Nephron (organoid): ENCODE measurements around the gene COL4A1.
"Not testable (repeated sequence)": the region's sequence is repeated elsewhere in the genome, so short reads cannot be mapped to it uniquely, and the experiment has no call there.

Experiments used
- H3K27ac Mint-ChIP-seq, 3 experiments: 2 replicates each; pipeline ENCODE4 v1.8.0; 2020; ENCODE audit warnings: mixed read lengths in 3 of 3, mild to moderate bottlenecking in 2 of 3, moderate library complexity in 1 of 3
- H3K27me3 Mint-ChIP-seq: 2 replicates; pipeline ENCODE4 v1.8.0; 2021; ENCODE audit warnings: low read depth, mild to moderate bottlenecking, moderate library complexity, mixed read lengths
- H3K36me3 Mint-ChIP-seq: 2 replicates; pipeline ENCODE4 v1.8.0; 2020; ENCODE audit warnings: low read depth, mixed read lengths
- H3K4me1 Mint-ChIP-seq: 2 replicates; pipeline ENCODE4 v1.8.0; 2020; ENCODE audit warnings: mixed read lengths
- H3K4me3 Mint-ChIP-seq, 3 experiments: 2 replicates each; pipeline ENCODE4 v1.8.0; 2020; ENCODE audit warnings: mild to moderate bottlenecking in 3 of 3, mixed read lengths in 3 of 3, moderate library complexity in 2 of 3
- H3K9me3 Mint-ChIP-seq: 2 replicates; pipeline ENCODE4 v1.8.0; 2020; ENCODE audit warnings: mixed read lengths
- CTCF ChIP-seq, 3 experiments: fragments of 200-600 bp; sonication (generic); IDR thresholded peaks; one replicate each; pipeline ENCODE4 v1.5.0; 2021; ENCODE audit warnings: antibody characterized with exemption in 3 of 3; ENCODE audit not compliant: unreplicated experiment in 3 of 3

The COL4A1 gene

GRCh38 chr13:110322126-110322827, 15.3 kb upstream of the COL4A1 start:
- peaks cover 21% of the 10 kb centered on the region for H3K36me3 Mint-ChIP-seq

GRCh38 chr13:110321573-110321972, 14.6 kb upstream of the COL4A1 start:
- H3K9me3 Mint-ChIP-seq, H3K27me3 Mint-ChIP-seq, H3K4me3 Mint-ChIP-seq: not testable (repeated sequence)
- H3K4me1 Mint-ChIP-seq, result peaks cover 49% of the 10 kb centered on the region
- H3K36me3 Mint-ChIP-seq, result peaks cover 25% of the 10 kb centered on the region
- peak overlapping the region in 2 of 3 experiments; percentile 32 to 93 for H3K27ac Mint-ChIP-seq

More at GRCh38 chr13:110322126-110322827, 15.3 kb upstream of the COL4A1 start:
- peaks cover 56% of the 10 kb centered on the region for H3K4me1 Mint-ChIP-seq
- no peak for TF ChIP-seq CTCF (IDR thresholded peaks at IDR 0.05; ENCODE audit: unreplicated experiment in 3 of 3)
- H3K9me3 Mint-ChIP-seq, result no peaks in the 10 kb centered on the region
- no peak overlapping the region for H3K4me3 Mint-ChIP-seq
- no peaks in the 10 kb centered on the region for H3K27me3 Mint-ChIP-seq
- peak overlapping the region in 1 of 3 experiments; percentile 93 for H3K27ac Mint-ChIP-seq

GRCh38 chr13:110320645-110321044, 13.7 kb upstream of the COL4A1 start:
- Mint-ChIP-seq H3K4me3 (no peak overlapping the region), H3K27ac (peak overlapping the region; percentile 45 to 74 (median 55)), H3K36me3 (peaks cover 27% of the 10 kb centered on the region), H3K4me1 (peaks cover 49% of the 10 kb centered on the region), H3K9me3 (no peaks in the 10 kb centered on the region), H3K27me3 (no peaks in the 10 kb centered on the region)
- no peak for TF ChIP-seq CTCF (IDR thresholded peaks at IDR 0.05; ENCODE audit: unreplicated experiment in 3 of 3)

GRCh38 chr13:110319774-110320509, 13.0 kb upstream of the COL4A1 start:
- Mint-ChIP-seq H3K27me3 (no peaks in the 10 kb centered on the region), H3K27ac (peak overlapping the region; percentile 45 to 74 (median 55))

GRCh38 chr13:110319397-110319773, 12.4 kb upstream of the COL4A1 start:
- peaks cover 27% of the 10 kb centered on the region for H3K36me3 Mint-ChIP-seq
- no peaks in the 10 kb centered on the region for H3K27me3 Mint-ChIP-seq
- no peak overlapping the region for H3K4me3 Mint-ChIP-seq
- no peaks in the 10 kb centered on the region for H3K9me3 Mint-ChIP-seq
- TF ChIP-seq CTCF (IDR thresholded peaks at IDR 0.05; ENCODE audit: unreplicated experiment in 3 of 3), result no peak
- peak overlapping the region; percentile 28 to 60 (median 55) for H3K27ac Mint-ChIP-seq
- H3K4me1 Mint-ChIP-seq, result peaks cover 42% of the 10 kb centered on the region

More at GRCh38 chr13:110319774-110320509, 13.0 kb upstream of the COL4A1 start:
- H3K4me3 Mint-ChIP-seq, result no peak overlapping the region
- TF ChIP-seq CTCF (IDR thresholded peaks at IDR 0.05; ENCODE audit: unreplicated experiment in 3 of 3), result no peak
- H3K36me3 Mint-ChIP-seq, result peaks cover 30% of the 10 kb centered on the region
- H3K4me1 Mint-ChIP-seq, result peaks cover 46% of the 10 kb centered on the region
- H3K9me3 Mint-ChIP-seq, result no peaks in the 10 kb centered on the region

- TF ChIP-seq CTCF (IDR thresholded peaks at IDR 0.05; ENCODE audit: unreplicated experiment in 3 of 3), result no peak
- Mint-ChIP-seq H3K4me3 (no peak overlapping the region), H3K27me3 (no peaks in the 10 kb centered on the region), H3K27ac (no peak overlapping the region), H3K9me3 (no peaks in the 10 kb centered on the region), H3K36me3 (peaks cover 32% of the 10 kb centered on the region), H3K4me1 (peaks cover 42% of the 10 kb centered on the region)
Measured at GRCh38 chr13:110318920-110319319, 12.0 kb upstream of the COL4A1 start.
